GM06990 (cell line): ENCODE data around the gene MRC1.

Experiments used
- DNase-seq: peaks from one replicate; pipeline ENCODE4 v3.0.0-alpha.2; 2011; ENCODE audit not compliant: insufficient read length; ENCODE audit errors: extremely low read depth
- H3K27me3 ChIP-seq: replicated peaks from 2 replicates; pipeline ENCODE4 v1.6.0; 2011; ENCODE audit warnings: low read length; ENCODE audit not compliant: control insufficient read depth, insufficient read depth
- H3K36me3 ChIP-seq: 2 replicates; pipeline ENCODE4 v1.5.1; 2011; ENCODE audit warnings: low read length; ENCODE audit not compliant: control insufficient read depth, insufficient read depth
- H3K4me3 ChIP-seq: replicated peaks from 2 replicates; pipeline ENCODE4 v1.5.1; 2011; ENCODE audit warnings: low read depth, mild to moderate bottlenecking, control low read depth, low read length
- TF ChIP-seq, protein P1 (sequence below): IDR thresholded peaks from 2 replicates; pipeline ENCODE4 v1.5.1; 2011; ENCODE audit warnings: low read length, control low read depth, mild to moderate bottlenecking, inconsistent platforms; ENCODE audit not compliant: insufficient read depth, poor library complexity, severe bottlenecking

MRC1 gene

DNA sequence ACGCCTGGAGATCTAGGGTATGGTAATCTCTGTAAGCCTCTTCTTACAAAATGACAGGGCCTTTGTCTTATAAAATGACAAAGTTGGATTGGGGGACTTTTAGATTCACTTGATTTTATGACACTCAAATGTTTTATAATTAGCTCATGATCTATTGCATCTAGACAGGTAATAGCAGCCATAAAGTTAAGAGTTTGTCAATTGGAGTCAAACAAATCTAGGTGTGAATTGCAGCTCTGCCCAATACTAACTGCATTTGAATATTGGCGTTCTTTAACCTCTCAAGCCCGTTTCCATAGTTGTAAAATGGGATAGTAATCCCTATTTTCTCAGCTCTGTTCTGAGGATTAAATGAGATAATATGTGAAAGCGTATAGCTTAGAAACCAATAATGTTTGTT lies 14.1 kb upstream of the MRC1 start:
- Histone ChIP-seq H3K27me3 (no peaks in the 10 kb centered on the region), H3K36me3 (no peaks in the 10 kb centered on the region), H3K4me3 (no peak overlapping the region)
- TF ChIP-seq, protein P1, sequence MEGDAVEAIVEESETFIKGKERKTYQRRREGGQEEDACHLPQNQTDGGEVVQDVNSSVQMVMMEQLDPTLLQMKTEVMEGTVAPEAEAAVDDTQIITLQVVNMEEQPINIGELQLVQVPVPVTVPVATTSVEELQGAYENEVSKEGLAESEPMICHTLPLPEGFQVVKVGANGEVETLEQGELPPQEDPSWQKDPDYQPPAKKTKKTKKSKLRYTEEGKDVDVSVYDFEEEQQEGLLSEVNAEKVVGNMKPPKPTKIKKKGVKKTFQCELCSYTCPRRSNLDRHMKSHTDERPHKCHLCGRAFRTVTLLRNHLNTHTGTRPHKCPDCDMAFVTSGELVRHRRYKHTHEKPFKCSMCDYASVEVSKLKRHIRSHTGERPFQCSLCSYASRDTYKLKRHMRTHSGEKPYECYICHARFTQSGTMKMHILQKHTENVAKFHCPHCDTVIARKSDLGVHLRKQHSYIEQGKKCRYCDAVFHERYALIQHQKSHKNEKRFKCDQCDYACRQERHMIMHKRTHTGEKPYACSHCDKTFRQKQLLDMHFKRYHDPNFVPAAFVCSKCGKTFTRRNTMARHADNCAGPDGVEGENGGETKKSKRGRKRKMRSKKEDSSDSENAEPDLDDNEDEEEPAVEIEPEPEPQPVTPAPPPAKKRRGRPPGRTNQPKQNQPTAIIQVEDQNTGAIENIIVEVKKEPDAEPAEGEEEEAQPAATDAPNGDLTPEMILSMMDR, result no peak
- no peak for DNase-seq

DNA sequence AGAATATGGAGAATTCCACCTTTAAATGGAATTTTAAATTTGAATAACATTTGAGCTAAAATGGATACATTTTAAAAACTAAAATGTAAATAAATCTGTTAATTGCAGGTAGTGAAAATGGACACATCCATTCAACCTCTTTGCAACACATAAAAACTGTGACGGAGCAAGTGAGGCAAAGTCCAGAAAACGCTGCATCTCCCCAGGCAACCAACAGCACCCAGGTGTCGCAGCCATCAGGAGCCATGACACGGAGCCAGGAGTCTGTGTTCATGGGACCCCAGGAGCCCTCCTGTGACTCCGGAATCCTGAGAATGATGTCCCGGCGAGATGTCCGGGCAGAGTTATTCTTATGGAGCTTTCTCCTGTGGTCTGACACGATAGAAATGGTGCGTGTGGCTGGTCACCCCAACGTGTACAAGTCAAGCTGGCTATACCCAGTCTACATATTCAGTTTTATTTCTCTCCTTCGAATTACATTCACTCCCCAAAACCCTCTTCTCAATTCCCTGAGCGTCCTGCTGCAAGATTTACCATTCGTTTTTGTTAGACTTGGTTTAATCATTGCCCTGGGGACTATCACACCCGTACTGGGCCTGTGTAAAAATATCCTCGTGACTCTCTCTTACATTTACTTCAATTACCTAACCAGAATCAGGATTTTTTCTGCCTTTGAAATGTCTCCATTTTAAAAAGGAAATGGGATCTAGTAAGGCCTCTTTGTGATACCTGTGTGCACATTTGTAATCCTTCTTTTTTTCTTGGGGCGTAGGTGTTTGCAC lies 13.1 kb upstream of the MRC1 start:
- TF ChIP-seq, protein P1, result no peak
- Histone ChIP-seq H3K36me3 (no peaks in the 10 kb centered on the region), H3K4me3 (no peak overlapping the region), H3K27me3 (no peaks in the 10 kb centered on the region)
- DNase-seq, result no peak

DNA sequence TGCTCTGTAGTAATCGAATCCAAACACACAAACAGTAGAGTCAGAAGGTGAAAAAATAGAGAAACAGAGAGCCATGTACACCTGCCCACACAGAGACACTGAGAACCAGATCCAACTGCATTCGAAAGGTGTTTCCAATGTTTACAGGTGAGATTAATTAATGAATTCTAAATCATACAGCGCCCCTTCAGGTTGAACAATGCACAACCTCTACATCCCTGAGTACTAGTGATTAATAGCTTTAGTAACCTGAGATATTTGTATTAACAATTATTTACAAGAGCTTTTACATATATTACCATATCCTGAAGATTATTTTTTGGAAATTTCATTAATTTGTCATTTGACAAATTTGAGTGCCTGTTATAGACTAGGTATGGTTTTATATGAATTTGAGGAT lies 7.6 kb upstream of the MRC1 start:
- Histone ChIP-seq H3K27me3 (no peaks in the 10 kb centered on the region), H3K4me3 (no peak overlapping the region), H3K36me3 (no peaks in the 10 kb centered on the region)
- DNase-seq, result no peak
- TF ChIP-seq, protein P1, result peak; percentile 30

DNA sequence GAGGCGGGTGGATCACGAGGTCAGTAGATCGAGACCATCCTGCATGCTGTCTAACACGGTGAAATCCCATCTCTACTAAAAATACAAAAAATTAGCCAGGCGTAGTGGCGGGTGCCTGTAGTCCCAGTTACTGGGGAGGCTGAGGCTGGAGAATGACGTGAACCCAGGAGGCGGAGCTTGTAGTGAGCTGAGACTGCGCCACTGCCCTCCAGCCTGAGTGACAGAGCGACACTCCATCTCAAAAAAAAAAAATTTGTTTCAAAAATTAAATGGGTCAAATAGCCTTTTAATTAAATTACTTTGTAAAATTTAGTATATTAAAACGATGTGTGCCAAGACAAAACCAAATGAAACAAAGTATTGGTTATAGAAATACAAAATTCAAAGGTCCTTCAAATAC lies 6.8 kb upstream of the MRC1 start:
- DNase-seq, result no peak
- H3K27me3 ChIP-seq, result no peaks in the 10 kb centered on the region
- H3K36me3 ChIP-seq, result no peaks in the 10 kb centered on the region
- TF ChIP-seq, protein P1, result no peak
- H3K4me3 ChIP-seq, result no peak overlapping the region

DNA sequence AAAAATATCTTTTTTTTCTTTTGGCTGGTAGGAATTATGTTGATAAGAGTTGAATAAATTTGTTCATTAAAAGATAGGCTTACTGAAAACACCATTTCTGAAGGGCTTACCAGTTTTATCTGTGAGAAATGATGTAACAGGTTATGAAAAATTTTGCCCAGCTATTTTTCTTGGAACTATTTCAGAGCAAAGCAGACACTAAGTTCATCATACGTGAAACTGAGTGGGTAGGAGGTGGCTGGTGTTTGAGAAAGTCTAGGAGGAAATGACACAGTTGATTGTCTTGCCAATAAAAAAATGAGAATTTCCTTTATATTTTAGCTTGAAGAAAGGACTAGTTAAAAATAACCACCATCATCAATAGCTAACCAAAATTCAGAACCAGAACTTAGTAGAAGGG lies 6.2 kb upstream of the MRC1 start:
- no peaks in the 10 kb centered on the region for H3K36me3 ChIP-seq
- DNase-seq, result no peak
- H3K27me3 ChIP-seq, result no peaks in the 10 kb centered on the region
- TF ChIP-seq, protein P1, result no peak
- no peak overlapping the region for H3K4me3 ChIP-seq
